Erythroblast (primary cell): ENCODE data around the gene FAM149B1.
A peak's percentile ranks its signal among the peaks of the same experiment; 100 is the strongest.

Experiments
- GATA1 ChIP-seq: IDR thresholded peaks from 2 replicates; pipeline ENCODE4 v1.6.1; 2011; ENCODE audit warnings: low read depth, mild to moderate bottlenecking, control low read depth, low read length, moderate library complexity
- POLR2A ChIP-seq: IDR thresholded peaks from 2 replicates; pipeline ENCODE4 v1.6.1; 2011; ENCODE audit warnings: mild to moderate bottlenecking, low read length

- TF ChIP-seq POLR2A, result peak; percentile 96
- TF ChIP-seq GATA1, result no peak
Measured at GRCh38 chr10:73167783-73168464, at the start of gene FAM149B1, which contains the start of gene ECD.
